Effector CD4-positive, alpha-beta T cell (primary cell): ENCODE results near the gene UBQLNL. TPM values are rescaled to one million over a fixed set of nuclear protein-coding genes. Genes with fewer than 3 reads are reported as not detected.

Source experiments
- DNase-seq: peaks from one replicate; pipeline ENCODE4 v3.0.0-alpha.2; 2020
- total RNA-seq: gene quantifications from one replicate; lab custom pipeline; 2026; lab: John Stamatoyannopoulos, UW

UBQLNL gene, protein sequence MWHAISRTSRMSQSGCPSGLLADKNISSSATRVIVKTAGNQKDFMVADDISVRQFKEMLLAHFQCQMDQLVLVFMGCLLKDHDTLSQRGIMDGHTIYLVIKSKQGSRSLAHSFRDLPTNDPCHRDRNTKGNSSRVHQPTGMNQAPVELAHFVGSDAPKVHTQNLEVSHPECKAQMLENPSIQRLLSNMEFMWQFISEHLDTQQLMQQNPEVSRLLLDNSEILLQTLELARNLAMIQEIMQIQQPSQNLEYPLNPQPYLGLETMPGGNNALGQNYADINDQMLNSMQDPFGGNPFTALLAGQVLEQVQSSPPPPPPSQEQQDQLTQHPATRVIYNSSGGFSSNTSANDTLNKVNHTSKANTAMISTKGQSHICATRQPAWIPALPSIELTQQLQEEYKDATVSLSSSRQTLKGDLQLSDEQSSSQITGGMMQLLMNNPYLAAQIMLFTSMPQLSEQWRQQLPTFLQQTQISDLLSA
- not detected for total RNA-seq

GRCh38 chr11:5516599-5516998 is at the start of gene UBQLNL:
UBQLNL (minus strand) TSS chr11:5516699; CDS start chr11:5516441, 258 bp downstream.
- DNase-seq, result no peak

- DNase-seq, result no peak
Observed at GRCh38 chr11:5564259-5565019, 47.9 kb upstream of the UBQLNL start.

DNA sequence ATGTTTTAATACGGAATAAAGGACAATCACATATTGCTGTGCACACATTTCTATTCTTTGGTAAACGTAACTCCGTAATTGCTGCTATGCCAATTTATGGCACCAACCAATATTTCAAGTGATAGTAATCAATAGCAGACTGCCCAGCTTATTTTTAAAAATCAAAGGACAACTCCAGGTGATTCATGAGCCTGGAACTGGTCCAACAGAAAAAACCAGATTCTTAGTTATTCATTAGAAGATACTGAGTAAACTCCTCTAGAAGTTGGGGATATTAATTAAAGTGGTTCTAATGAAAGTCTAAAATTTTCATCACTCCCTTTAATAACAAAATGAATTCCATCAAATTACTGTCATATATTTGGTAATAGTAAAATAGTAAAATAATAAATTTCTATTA is 41.3 kb upstream of the UBQLNL start:
- DNase-seq, result no peak

DNA sequence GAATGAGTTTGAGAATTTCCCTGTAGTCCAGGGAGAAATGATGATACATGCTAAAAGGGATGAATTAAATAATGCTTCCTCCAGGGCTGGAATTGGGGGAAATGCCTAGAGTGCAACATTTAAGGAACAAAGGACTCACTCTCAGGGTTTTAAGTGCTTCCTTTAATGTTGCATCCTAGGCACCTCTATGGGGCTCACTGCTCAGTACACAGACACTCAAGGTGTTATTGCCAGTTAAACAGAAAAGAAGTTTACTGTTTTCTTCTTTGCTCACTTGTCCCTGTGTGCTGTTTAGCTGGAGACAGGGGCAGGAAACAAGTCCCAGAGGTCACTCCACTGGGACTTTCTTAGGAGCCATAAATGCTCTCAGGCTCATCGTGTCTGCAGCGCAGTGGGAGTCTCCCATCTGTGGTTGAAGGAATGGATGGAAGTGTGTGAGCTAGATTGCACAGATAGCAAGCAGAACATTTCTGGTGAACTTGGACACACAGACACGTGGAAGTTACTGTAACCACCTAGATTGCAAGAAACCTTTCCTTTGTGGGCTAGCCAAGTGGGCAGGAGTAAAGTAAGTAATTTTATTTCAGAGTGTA is 40.2 kb upstream of the UBQLNL start:
- no peak for DNase-seq

DNA sequence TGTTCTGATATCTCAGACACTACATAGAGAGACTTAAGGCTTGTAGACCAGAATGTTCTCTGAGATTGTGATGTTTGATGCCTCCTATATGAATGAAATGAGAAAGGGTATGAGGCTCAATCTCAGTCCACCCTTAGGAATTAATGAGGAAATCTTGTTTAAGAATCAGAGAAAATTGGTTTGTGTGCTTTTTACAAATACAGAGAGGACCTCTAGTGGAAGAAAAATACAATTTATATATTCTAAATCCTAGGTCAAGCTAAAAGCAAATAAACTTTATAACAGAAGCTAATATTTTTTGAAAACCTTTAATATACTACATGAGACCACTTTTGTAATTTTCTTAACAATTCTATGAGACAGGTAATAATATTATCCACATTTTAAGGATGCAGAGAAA is 36.8 kb upstream of the UBQLNL start:
- no peak for DNase-seq

DNA sequence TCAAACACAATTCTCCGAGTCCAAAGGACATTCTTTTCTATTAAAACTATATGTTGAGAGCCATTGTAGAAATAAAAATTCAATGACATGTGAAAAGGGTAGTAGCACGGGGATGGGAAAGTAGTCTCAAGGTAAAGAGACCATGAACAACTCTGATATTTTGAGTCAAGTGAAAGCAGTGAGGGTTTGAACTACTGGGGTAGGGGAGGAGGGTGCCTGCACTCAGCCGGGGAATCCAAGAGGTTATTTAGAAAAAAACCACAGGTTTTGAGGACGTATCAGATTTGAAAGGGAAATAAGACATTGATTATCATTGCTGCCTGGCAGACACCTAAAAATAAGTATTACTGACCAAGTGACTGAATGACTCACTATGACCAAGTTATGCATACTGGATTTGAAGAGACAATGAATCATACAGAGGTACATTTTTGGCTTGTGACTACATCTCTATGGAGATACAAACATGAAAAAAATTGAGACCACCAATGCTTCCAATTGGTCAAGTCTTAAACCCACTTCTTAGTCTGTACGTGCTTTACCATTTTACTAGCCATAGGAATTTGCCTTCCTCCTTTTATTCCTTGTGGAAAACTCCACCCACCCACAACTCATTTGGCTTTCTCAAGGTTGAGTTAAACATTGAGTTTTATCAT is 34.1 kb upstream of the UBQLNL start:
- DNase-seq, result no peak

DNA sequence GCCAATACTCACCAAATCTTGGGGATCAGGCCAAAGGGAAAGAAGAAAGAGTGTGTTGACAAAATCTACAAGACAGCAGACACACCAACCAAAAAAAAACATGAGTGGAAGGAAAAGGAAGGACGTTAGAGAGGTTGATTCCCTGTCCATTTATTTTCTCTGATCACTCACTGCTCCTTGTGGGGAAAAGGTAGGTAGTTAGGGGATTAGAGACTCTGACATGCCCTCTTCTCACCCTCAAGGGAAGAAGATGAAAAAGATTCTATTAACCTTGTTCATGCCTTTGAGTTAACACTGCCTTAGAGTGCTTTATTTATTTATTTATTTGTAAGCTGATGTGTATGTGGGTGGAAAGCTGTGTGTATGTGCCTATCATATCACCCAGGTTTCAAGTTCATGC is 31.9 kb upstream of the UBQLNL start, which contains the start of gene OR52H1:
OR52H1 (minus strand) TSS at position 101 of the 400 bp plus-strand sequence. CDS start 3,035 bp downstream, outside the sequence.
- DNase-seq, result no peak

- DNase-seq, result no peak
Observed at GRCh38 chr11:5547982-5548381, 31.5 kb upstream of the UBQLNL start.

- no peak for DNase-seq
Observed at GRCh38 chr11:5546457-5546856, 30.0 kb upstream of the UBQLNL start.

- DNase-seq, result no peak
Observed at GRCh38 chr11:5541427-5541826, 24.9 kb upstream of the UBQLNL start.

DNA sequence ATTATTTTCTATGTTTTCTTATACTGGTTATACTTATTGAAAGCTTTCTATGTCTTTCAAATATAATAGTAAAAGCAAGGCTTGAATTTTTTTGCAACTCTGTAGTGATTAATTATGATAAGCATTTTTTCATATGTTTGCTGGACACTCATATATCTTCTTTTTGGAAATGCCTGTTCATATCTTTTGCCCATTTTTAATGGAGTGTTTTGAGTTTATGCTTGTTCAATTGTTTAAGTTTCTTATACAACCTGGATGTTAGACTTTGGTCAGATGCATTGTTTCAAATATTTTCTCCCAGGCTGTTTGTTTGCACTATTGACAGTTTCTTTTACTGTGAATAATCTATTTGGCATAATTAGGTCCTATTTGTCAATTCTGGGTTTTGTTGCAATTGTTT is 20.0 kb upstream of the UBQLNL start:
- no peak for DNase-seq

- DNase-seq, result no peak
Observed at GRCh38 chr11:5534046-5534445, 17.5 kb upstream of the UBQLNL start.

GRCh38 chr11:5531053-5531831 is 14.7 kb upstream of the UBQLNL start:
- no peak for DNase-seq

DNA sequence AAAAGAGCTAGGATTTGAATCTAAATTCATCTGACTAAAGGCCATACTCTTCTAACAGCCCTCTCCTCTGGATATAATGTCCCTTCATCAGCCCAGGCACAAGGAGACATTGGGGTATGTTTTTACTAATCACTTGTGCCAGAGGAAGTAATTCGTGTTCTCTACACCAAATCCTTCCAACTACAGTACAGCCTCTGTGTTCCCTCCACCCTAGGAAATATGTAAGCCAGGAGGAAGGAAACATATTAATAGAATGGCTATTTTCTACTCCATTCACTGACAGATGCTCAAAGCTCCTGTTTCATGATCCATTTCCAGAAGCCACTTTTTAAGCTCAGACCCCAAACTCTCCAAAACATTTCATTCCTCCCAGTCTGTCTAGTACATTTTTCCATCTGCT is 12.0 kb upstream of the UBQLNL start:
- no peak for DNase-seq

GRCh38 chr11:5527716-5528115 is 11.2 kb upstream of the UBQLNL start:
- DNase-seq, result no peak

- no peak for DNase-seq
Observed at GRCh38 chr11:5524756-5525155, 8.3 kb upstream of the UBQLNL start.

GRCh38 chr11:5522308-5522707 is 5.8 kb upstream of the UBQLNL start:
- no peak for DNase-seq

DNA sequence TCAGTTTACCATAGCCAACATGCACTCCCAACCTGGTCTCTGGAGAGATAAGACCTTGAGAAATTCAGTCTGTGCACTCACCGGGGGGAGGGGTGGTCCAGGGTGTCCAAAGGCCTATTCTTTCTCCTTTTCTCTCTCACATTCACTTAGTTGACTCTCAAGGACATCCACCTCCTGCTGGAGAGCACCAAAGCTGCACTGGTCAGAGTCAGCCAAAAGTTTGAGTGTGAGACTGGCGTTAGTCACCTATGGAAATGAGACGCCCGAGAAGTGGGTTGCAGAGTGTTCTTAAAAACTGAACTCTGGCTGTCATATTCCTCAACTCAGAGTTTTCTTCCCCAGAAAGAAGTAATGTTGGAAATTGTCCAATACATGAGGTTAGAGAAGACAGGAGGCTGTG is 5.0 kb upstream of the UBQLNL start:
- DNase-seq, result no peak

- DNase-seq, result no peak
Observed at GRCh38 chr11:5514841-5515240, 1.7 kb downstream of the UBQLNL start.

DNA sequence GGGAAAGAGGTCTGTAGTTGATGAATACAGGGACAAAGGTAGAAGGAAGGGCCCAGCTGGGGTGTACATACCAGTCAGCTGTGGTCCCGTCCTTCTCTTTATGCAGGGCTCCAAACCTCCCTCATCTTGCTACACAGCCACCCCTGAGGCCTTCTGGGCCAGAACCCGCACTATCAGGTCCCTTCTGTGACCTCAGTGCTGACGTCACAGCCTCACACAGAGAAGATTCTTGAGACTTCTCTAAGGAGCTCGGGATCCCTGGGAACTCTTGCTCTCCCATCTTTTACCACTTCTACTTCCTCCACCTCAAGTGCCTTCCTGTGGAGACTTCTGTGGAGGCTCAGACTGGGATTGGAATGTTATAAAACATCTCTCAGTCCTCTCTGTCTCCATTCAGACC is 6.7 kb downstream of the UBQLNL start, which contains the start of gene UBQLN3:
UBQLN3 (minus strand) TSS at position 155 of the 400 bp plus-strand sequence. CDS start 399 bp downstream, outside the sequence.
- no peak for DNase-seq

GRCh38 chr11:5508605-5509004 is 7.9 kb downstream of the UBQLNL start:
- no peak for DNase-seq

DNA sequence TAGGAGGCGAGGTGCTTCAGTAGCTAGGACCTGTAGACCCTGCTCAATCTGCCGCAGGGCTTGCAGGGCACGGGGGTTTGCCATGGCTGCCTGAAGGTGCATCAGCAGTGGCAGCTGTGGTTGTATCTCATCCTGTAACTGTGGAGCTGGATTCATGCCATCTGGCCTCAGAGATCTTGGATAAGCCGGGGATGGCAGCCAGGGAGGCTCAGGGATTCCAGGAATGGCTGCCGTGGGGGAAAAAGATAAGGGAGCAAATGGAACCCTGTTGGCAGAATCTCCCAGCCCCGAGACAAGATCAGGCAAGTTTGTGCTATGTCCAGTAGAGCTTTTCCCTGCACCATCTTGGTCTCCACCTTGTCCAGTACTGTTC is 8.6 kb downstream of the UBQLNL start:
- DNase-seq, result no peak
